ENCODE results near the gene SPNS2. TPM values are rescaled to one million over a fixed set of nuclear protein-coding genes. Genes with fewer than 3 reads are reported as not detected.

The SPNS2 gene
- polyA plus RNA-seq, 1 donor from 2014 or later, result 39.7 TPM

DNA sequence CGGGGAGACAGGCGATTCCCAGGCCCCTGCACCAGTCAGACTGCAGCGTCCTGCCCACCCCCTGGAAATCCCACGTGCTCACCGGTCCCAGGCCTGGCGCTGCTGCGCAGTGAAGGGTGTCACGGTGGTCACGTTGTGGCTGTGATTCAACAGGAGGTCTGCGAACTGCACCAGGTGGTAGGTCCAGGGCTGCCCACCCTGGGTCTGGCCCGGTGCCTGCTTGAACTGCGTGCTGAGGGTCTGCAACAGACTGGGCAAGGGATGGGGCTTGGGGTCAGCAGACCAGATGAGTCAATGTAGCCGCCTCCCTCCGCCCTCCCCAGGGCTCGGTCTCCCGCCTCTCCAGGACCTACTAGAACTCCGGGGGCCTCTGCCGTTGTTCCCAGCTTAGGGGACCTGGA lies 49.4 kb downstream of the SPNS2 start:
- Histone ChIP-seq H3K9me3 (ENCODE audit: low read length) (no peaks in the 10 kb centered on the region), H3K79me2 (replicated peaks; ENCODE audit: insufficient read depth, low read length) (no peaks in the 10 kb centered on the region), H3K27me3 (ENCODE audit: insufficient read depth, low read depth, low read length) (no peaks in the 10 kb centered on the region), H3K4me2 (ENCODE audit: low read length) (no peak overlapping the region), H3K4me3 (ENCODE audit: low read length) (no peak overlapping the region), H3F3A (ENCODE audit: insufficient read depth, low read length, poor library complexity, severe bottlenecking) (no peaks in the 10 kb centered on the region), H4K20me1 (ENCODE audit: insufficient read depth) (no peaks in the 10 kb centered on the region), H3K36me3 (ENCODE audit: insufficient read depth, low read length) (no peaks in the 10 kb centered on the region), H2AFZ (ENCODE audit: low read depth, low read length) (no peak overlapping the region), H3K9me2 (ENCODE audit: insufficient read depth, low read length) (no peaks in the 10 kb centered on the region), H3K27ac (ENCODE audit: low read length) (no peak overlapping the region), H3K9ac (ENCODE audit: low read length) (no peak overlapping the region)
- TF ChIP-seq SMC3 (conservative IDR thresholded peaks at IDR 0.05; ENCODE audit: poor library complexity) (no peak), TAF1 (IDR thresholded peaks at IDR 0.05; ENCODE audit: low read depth) (no peak), EZH2 (IDR thresholded peaks at IDR 0.05; ENCODE audit: borderline replicate concordance, insufficient read depth, low read length, poor library complexity, severe bottlenecking) (no peak), MXI1 (conservative IDR thresholded peaks at IDR 0.05; ENCODE audit: poor library complexity, severe bottlenecking) (no peak), EP300 (conservative IDR thresholded peaks at IDR 0.05; ENCODE audit: poor library complexity, severe bottlenecking) (no peak), POLR2AphosphoS5 (IDR thresholded peaks at IDR 0.05) (no peak), RAD21 (conservative IDR thresholded peaks at IDR 0.05) (no peak), CTCF (IDR thresholded peaks at IDR 0.05; ENCODE audit: poor library complexity, severe bottlenecking) (no peak)
- TF ChIP-seq, protein P1, sequence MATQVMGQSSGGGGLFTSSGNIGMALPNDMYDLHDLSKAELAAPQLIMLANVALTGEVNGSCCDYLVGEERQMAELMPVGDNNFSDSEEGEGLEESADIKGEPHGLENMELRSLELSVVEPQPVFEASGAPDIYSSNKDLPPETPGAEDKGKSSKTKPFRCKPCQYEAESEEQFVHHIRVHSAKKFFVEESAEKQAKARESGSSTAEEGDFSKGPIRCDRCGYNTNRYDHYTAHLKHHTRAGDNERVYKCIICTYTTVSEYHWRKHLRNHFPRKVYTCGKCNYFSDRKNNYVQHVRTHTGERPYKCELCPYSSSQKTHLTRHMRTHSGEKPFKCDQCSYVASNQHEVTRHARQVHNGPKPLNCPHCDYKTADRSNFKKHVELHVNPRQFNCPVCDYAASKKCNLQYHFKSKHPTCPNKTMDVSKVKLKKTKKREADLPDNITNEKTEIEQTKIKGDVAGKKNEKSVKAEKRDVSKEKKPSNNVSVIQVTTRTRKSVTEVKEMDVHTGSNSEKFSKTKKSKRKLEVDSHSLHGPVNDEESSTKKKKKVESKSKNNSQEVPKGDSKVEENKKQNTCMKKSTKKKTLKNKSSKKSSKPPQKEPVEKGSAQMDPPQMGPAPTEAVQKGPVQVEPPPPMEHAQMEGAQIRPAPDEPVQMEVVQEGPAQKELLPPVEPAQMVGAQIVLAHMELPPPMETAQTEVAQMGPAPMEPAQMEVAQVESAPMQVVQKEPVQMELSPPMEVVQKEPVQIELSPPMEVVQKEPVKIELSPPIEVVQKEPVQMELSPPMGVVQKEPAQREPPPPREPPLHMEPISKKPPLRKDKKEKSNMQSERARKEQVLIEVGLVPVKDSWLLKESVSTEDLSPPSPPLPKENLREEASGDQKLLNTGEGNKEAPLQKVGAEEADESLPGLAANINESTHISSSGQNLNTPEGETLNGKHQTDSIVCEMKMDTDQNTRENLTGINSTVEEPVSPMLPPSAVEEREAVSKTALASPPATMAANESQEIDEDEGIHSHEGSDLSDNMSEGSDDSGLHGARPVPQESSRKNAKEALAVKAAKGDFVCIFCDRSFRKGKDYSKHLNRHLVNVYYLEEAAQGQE (IDR thresholded peaks at IDR 0.05; ENCODE audit: borderline replicate concordance), result no peak

GRCh38 chr17:4548721-4549531 lies 50.2 kb downstream of the SPNS2 start:
- no peaks in the 10 kb centered on the region for H3K36me3 ChIP-seq (ENCODE audit: insufficient read depth, low read length)

More at GRCh38 chr17:4548721-4549531, 50.2 kb downstream of the SPNS2 start:
- H3K9ac ChIP-seq (ENCODE audit: low read length), result no peak overlapping the region
- no peaks in the 10 kb centered on the region for H3K27me3 ChIP-seq (ENCODE audit: insufficient read depth, low read depth, low read length)
- no peak overlapping the region for H3K27ac ChIP-seq (ENCODE audit: low read length)
- H3K4me3 ChIP-seq (ENCODE audit: low read length), result no peak overlapping the region
- H3F3A ChIP-seq (ENCODE audit: insufficient read depth, low read length, poor library complexity, severe bottlenecking), result no peaks in the 10 kb centered on the region
- H3K79me2 ChIP-seq (replicated peaks; ENCODE audit: insufficient read depth, low read length), result no peaks in the 10 kb centered on the region
- H2AFZ ChIP-seq (ENCODE audit: low read depth, low read length), result no peak overlapping the region
- H4K20me1 ChIP-seq (ENCODE audit: insufficient read depth), result no peaks in the 10 kb centered on the region
- H3K4me2 ChIP-seq (ENCODE audit: low read length), result no peak overlapping the region
- no peaks in the 10 kb centered on the region for H3K9me3 ChIP-seq (ENCODE audit: low read length)
- no peaks in the 10 kb centered on the region for H3K9me2 ChIP-seq (ENCODE audit: insufficient read depth, low read length)
- no peak for TF ChIP-seq EP300 (conservative IDR thresholded peaks at IDR 0.05; ENCODE audit: poor library complexity, severe bottlenecking)
- TF ChIP-seq MXI1 (conservative IDR thresholded peaks at IDR 0.05; ENCODE audit: poor library complexity, severe bottlenecking), result no peak
- no peak for TF ChIP-seq CTCF (IDR thresholded peaks at IDR 0.05; ENCODE audit: poor library complexity, severe bottlenecking)
- TF ChIP-seq POLR2AphosphoS5 (IDR thresholded peaks at IDR 0.05), result no peak
- no peak for TF ChIP-seq EZH2 (IDR thresholded peaks at IDR 0.05; ENCODE audit: borderline replicate concordance, insufficient read depth, low read length, poor library complexity, severe bottlenecking)
- no peak for TF ChIP-seq SMC3 (conservative IDR thresholded peaks at IDR 0.05; ENCODE audit: poor library complexity)
- no peak for TF ChIP-seq RAD21 (conservative IDR thresholded peaks at IDR 0.05)
- TF ChIP-seq, protein P1 (IDR thresholded peaks at IDR 0.05; ENCODE audit: borderline replicate concordance), result no peak
- no peak for TF ChIP-seq TAF1 (IDR thresholded peaks at IDR 0.05; ENCODE audit: low read depth)
